Measurements from ENCODE around the gene VMAC.

The VMAC gene

DNA sequence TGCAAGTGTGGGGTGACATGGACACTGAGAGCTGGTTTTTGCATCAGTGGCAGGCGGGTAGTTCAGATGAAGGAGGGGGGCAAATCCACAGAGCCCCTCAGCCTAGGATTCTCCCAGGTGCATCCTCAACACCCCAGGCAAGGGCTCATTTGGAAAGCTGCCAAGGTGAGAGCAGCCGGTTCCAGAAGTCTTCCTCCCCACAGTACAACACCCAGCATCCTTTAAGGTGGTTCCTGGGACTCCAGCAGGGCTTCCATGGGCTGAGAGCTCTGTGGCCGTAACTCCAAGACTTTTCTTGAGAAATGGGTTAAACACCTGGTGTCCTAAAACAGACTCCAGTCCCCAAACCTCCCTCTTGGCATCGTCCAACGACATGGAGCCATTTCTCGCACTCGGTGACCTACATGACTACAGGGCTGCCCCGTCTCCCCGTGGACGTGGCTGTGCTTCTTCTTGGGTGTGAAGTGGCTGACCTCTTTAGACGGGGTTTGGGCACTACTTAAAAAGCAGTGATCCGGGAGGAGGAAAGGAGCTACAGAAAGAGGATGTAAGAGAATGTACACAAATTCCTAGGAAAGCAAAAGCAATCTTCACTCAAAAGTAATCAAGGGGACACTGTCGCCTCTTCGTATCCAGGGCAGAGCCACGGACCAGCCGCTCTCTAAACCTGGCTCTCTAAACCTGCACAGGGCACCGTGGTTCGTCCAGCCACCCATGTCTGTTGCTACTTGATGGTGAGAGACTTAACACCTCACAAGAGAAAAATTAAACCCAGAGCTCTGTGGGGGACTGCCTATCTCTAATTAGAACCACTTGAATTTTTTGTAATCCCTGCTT lies 47.7 kb downstream of the VMAC start:
- TF ChIP-seq, protein P1, sequence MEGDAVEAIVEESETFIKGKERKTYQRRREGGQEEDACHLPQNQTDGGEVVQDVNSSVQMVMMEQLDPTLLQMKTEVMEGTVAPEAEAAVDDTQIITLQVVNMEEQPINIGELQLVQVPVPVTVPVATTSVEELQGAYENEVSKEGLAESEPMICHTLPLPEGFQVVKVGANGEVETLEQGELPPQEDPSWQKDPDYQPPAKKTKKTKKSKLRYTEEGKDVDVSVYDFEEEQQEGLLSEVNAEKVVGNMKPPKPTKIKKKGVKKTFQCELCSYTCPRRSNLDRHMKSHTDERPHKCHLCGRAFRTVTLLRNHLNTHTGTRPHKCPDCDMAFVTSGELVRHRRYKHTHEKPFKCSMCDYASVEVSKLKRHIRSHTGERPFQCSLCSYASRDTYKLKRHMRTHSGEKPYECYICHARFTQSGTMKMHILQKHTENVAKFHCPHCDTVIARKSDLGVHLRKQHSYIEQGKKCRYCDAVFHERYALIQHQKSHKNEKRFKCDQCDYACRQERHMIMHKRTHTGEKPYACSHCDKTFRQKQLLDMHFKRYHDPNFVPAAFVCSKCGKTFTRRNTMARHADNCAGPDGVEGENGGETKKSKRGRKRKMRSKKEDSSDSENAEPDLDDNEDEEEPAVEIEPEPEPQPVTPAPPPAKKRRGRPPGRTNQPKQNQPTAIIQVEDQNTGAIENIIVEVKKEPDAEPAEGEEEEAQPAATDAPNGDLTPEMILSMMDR (IDR thresholded peaks at IDR 0.05; ENCODE audit: insufficient read depth, low read length, poor library complexity, severe bottlenecking) = no peak
- TF ChIP-seq EZH2phosphoT487 (conservative IDR thresholded peaks at IDR 0.05; ENCODE audit: low read length) = no peak
- Histone ChIP-seq H3K36me3 (ENCODE audit: low read length) (no peaks in the 10 kb centered on the region), H3F3A (ENCODE audit: insufficient read depth) (peaks cover 15% of the 10 kb centered on the region; the same call in 1 of the 2 replicates), H3K9me3 (ENCODE audit: insufficient read depth, low read length) (no peaks in the 10 kb centered on the region), H3K9me2 (replicated peaks; ENCODE audit: insufficient read depth, low read length) (no peaks in the 10 kb centered on the region), H2AFZ (ENCODE audit: low read depth, low read length, severe bottlenecking) (no peak overlapping the region), H4K20me1 (ENCODE audit: low read depth, low read length) (peaks cover 18% of the 10 kb centered on the region; the same call in 1 of the 2 replicates), H3K27me3 (ENCODE audit: low read length) (no peaks in the 10 kb centered on the region), H3K4me2 (ENCODE audit: low read depth, low read length, poor library complexity, severe bottlenecking) (no peak overlapping the region), H3K4me3 (ENCODE audit: insufficient read depth, low read length, poor library complexity, severe bottlenecking) (no peak overlapping the region), H3K79me2 (ENCODE audit: insufficient read depth, low read length) (peaks cover 99% of the 10 kb centered on the region), H3K9ac (ENCODE audit: low read length) (no peak overlapping the region), H3K27ac (ENCODE audit: low read depth, low read length) (no peak overlapping the region)

GRCh38 chr19:5953030-5953589 lies 48.4 kb downstream of the VMAC start:
- H4K20me1 ChIP-seq (ENCODE audit: low read depth, low read length) = peaks cover 22% of the 10 kb centered on the region; the same call in 1 of the 2 replicates
- H3K4me2 ChIP-seq (ENCODE audit: low read depth, low read length, poor library complexity, severe bottlenecking) = no peak overlapping the region
- no peaks in the 10 kb centered on the region for H3K36me3 ChIP-seq (ENCODE audit: low read length)

DNA sequence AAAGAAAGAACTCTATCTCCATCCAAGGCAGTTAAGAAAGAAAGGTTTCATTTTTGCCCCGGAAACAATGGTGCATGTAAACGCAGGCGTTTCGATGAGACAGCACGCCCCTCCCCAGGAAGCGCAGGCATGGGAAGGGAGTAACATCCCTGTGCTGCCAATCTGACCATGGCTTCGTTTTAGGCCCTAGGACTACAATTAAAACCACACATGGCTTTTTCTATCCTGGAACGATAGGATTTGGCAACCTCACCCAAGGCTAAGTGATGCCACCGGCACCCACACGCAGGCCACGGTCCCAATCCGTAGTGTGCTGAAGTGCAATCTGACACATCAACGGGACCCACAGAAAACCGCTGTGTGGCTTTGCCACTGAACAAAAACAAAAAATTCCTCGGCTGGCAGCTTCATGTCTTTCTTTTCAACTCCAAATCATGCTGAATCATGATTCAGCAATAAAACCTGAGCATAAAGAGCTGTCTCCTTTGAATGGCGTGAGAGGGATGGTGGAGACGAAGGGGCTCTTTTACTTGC lies 49.1 kb downstream of the VMAC start:
- TF ChIP-seq, protein P1 (IDR thresholded peaks at IDR 0.05; ENCODE audit: insufficient read depth, low read length, poor library complexity, severe bottlenecking) = no peak
- no peak for TF ChIP-seq EZH2phosphoT487 (conservative IDR thresholded peaks at IDR 0.05; ENCODE audit: low read length)
- Histone ChIP-seq H3K4me2 (ENCODE audit: low read depth, low read length, poor library complexity, severe bottlenecking) (no peak overlapping the region), H3F3A (ENCODE audit: insufficient read depth) (peaks cover 15% of the 10 kb centered on the region; the same call in 1 of the 2 replicates), H3K4me3 (ENCODE audit: insufficient read depth, low read length, poor library complexity, severe bottlenecking) (no peak overlapping the region), H3K9ac (ENCODE audit: low read length) (no peak overlapping the region), H3K27ac (ENCODE audit: low read depth, low read length) (no peak overlapping the region), H3K79me2 (ENCODE audit: insufficient read depth, low read length) (peaks cover 99% of the 10 kb centered on the region), H4K20me1 (ENCODE audit: low read depth, low read length) (peaks cover 24% of the 10 kb centered on the region; the same call in 1 of the 2 replicates), H3K9me2 (replicated peaks; ENCODE audit: insufficient read depth, low read length) (no peaks in the 10 kb centered on the region), H3K36me3 (ENCODE audit: low read length) (no peaks in the 10 kb centered on the region), H3K9me3 (ENCODE audit: insufficient read depth, low read length) (no peaks in the 10 kb centered on the region), H3K27me3 (ENCODE audit: low read length) (no peaks in the 10 kb centered on the region), H2AFZ (ENCODE audit: low read depth, low read length, severe bottlenecking) (no peak overlapping the region)

More at GRCh38 chr19:5953030-5953589, 48.4 kb downstream of the VMAC start:
- H3K9ac ChIP-seq (ENCODE audit: low read length) = no peak overlapping the region
- H3K27me3 ChIP-seq (ENCODE audit: low read length) = no peaks in the 10 kb centered on the region
- H3K9me2 ChIP-seq (replicated peaks; ENCODE audit: insufficient read depth, low read length) = no peaks in the 10 kb centered on the region
- no peak overlapping the region for H2AFZ ChIP-seq (ENCODE audit: low read depth, low read length, severe bottlenecking)
- TF ChIP-seq, protein P1 (IDR thresholded peaks at IDR 0.05; ENCODE audit: insufficient read depth, low read length, poor library complexity, severe bottlenecking) = no peak
- no peak for TF ChIP-seq EZH2phosphoT487 (conservative IDR thresholded peaks at IDR 0.05; ENCODE audit: low read length)
- no peak overlapping the region for H3K27ac ChIP-seq (ENCODE audit: low read depth, low read length)
- H3K9me3 ChIP-seq (ENCODE audit: insufficient read depth, low read length) = no peaks in the 10 kb centered on the region
- peaks cover 99% of the 10 kb centered on the region for H3K79me2 ChIP-seq (ENCODE audit: insufficient read depth, low read length)
- no peak overlapping the region for H3K4me3 ChIP-seq (ENCODE audit: insufficient read depth, low read length, poor library complexity, severe bottlenecking)
- peaks cover 15% of the 10 kb centered on the region; the same call in 1 of the 2 replicates for H3F3A ChIP-seq (ENCODE audit: insufficient read depth)
